ENCODE results near the gene ZNF274. TPM values are rescaled to one million over a fixed set of nuclear protein-coding genes. Genes with fewer than 3 reads are reported as not detected.
"Not testable (repeated sequence)": the region's sequence is repeated elsewhere in the genome, so short reads cannot be mapped to it uniquely, and the experiment has no call there.

ZNF274 gene
- total RNA-seq, 1 donor from 2014 or later = 42.7 TPM

DNA sequence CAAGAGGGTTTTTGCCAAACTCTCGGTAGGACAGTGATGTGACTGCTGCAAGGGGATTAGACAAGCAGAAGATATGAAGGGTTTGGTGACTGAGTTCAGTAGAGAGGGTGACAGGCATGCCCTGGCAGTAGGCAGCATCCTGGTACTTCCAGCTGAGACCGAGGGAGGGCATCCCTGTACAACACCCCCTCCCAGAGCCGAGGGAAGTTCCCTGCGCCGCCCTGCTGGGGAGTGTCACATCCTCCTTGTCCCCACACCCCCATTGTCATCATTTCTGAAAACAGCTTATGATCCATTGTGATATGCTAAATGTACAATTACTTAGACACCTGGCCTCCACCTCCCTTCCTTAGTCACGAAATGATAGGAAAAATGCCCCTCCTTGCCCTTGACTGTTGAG is 60.5 kb downstream of the ZNF274 start:
- H3K27ac Mint-ChIP-seq (ENCODE audit: unreplicated experiment) = no peak overlapping the region
- H3K4me1 Mint-ChIP-seq (ENCODE audit: low read depth, unreplicated experiment) = no peaks in the 10 kb centered on the region
- H3K36me3 Mint-ChIP-seq (ENCODE audit: unreplicated experiment) = peaks cover 49% of the 10 kb centered on the region
- H3K4me3 Mint-ChIP-seq (ENCODE audit: unreplicated experiment) = no peak overlapping the region
- TF ChIP-seq, protein P1, sequence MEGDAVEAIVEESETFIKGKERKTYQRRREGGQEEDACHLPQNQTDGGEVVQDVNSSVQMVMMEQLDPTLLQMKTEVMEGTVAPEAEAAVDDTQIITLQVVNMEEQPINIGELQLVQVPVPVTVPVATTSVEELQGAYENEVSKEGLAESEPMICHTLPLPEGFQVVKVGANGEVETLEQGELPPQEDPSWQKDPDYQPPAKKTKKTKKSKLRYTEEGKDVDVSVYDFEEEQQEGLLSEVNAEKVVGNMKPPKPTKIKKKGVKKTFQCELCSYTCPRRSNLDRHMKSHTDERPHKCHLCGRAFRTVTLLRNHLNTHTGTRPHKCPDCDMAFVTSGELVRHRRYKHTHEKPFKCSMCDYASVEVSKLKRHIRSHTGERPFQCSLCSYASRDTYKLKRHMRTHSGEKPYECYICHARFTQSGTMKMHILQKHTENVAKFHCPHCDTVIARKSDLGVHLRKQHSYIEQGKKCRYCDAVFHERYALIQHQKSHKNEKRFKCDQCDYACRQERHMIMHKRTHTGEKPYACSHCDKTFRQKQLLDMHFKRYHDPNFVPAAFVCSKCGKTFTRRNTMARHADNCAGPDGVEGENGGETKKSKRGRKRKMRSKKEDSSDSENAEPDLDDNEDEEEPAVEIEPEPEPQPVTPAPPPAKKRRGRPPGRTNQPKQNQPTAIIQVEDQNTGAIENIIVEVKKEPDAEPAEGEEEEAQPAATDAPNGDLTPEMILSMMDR (IDR thresholded peaks at IDR 0.05; ENCODE audit: partially characterized antibody, unreplicated experiment) = no peak
- DNase-seq = no peak
- peaks cover 7% of the 10 kb centered on the region for H3K27me3 Mint-ChIP-seq (ENCODE audit: unreplicated experiment)
- H3K9me3 Mint-ChIP-seq (ENCODE audit: unreplicated experiment) = peaks cover 15% of the 10 kb centered on the region

GRCh38 chr19:58248886-58249285 is 66.0 kb downstream of the ZNF274 start:
- H3K36me3 Mint-ChIP-seq (ENCODE audit: unreplicated experiment) = peaks cover 69% of the 10 kb centered on the region
- H3K27me3 Mint-ChIP-seq (ENCODE audit: unreplicated experiment) = peaks cover 5% of the 10 kb centered on the region
- H3K4me3 Mint-ChIP-seq (ENCODE audit: unreplicated experiment) = no peak overlapping the region
- H3K9me3 Mint-ChIP-seq (ENCODE audit: unreplicated experiment) = peaks cover 30% of the 10 kb centered on the region
- no peak overlapping the region for H3K27ac Mint-ChIP-seq (ENCODE audit: unreplicated experiment)
- H3K4me1 Mint-ChIP-seq (ENCODE audit: low read depth, unreplicated experiment) = no peaks in the 10 kb centered on the region
- DNase-seq = no peak
- TF ChIP-seq, protein P1 (IDR thresholded peaks at IDR 0.05; ENCODE audit: partially characterized antibody, unreplicated experiment) = no peak

DNA sequence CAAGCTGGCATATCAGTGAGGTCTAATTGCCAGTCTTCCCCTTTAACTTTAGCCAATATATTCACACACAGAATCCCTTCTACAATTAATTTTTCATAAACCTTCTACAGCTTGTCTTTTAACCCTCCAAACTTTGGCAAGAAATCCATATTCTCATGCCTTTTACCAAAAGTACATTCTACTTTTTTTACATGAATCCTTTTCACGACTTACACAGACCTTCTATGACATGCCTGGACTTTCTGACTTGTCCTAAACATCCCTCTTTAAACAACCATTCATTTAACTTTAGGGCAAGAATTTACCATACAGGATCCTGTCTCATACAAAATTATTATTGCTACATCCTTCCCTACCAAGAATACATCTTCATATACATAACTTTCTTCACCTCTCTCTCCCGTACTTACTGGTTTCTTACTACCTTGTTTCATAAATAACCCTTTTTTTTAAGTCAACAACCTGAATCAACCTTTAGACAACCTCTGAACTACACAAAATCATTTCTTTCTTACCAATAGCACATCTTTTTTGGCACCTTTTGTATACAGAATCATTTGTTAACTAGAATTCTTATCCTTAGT is 69.3 kb downstream of the ZNF274 start:
- TF ChIP-seq, protein P1 (IDR thresholded peaks at IDR 0.05; ENCODE audit: partially characterized antibody, unreplicated experiment) = no peak
- Mint-ChIP-seq H3K36me3 (ENCODE audit: unreplicated experiment) (peaks cover 74% of the 10 kb centered on the region), H3K4me1 (ENCODE audit: low read depth, unreplicated experiment) (no peaks in the 10 kb centered on the region), H3K9me3 (ENCODE audit: unreplicated experiment) (peaks cover 44% of the 10 kb centered on the region), H3K27ac (ENCODE audit: unreplicated experiment) (no peak overlapping the region), H3K27me3 (ENCODE audit: unreplicated experiment) (peaks cover 8% of the 10 kb centered on the region), H3K4me3 (ENCODE audit: unreplicated experiment) (no peak overlapping the region)
- no peak for DNase-seq

GRCh38 chr19:58258259-58258658 is 75.4 kb downstream of the ZNF274 start:
- not testable (repeated sequence) for H3K27ac Mint-ChIP-seq (ENCODE audit: unreplicated experiment); H3K4me3 Mint-ChIP-seq (ENCODE audit: unreplicated experiment); DNase-seq; H3K4me1 Mint-ChIP-seq (ENCODE audit: low read depth, unreplicated experiment)
- Mint-ChIP-seq H3K27me3 (ENCODE audit: unreplicated experiment) (peaks cover 26% of the 10 kb centered on the region), H3K9me3 (ENCODE audit: unreplicated experiment) (peaks cover 70% of the 10 kb centered on the region), H3K36me3 (ENCODE audit: unreplicated experiment) (peaks cover 93% of the 10 kb centered on the region)

DNA sequence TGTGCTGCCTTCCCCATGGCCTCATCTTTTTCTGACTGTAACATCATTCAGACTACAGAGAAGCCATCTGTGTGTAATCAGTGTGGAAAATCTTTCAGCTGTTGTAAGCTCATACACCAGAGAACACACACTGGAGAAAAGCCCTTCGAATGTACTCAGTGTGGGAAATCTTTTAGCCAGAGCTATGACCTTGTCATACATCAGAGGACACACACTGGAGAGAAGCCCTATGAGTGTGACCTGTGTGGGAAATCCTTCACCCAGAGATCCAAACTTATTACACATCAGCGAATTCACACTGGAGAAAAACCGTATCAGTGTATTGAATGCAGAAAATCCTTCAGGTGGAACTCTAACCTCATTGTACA is 78.7 kb downstream of the ZNF274 start:
- peaks cover 80% of the 10 kb centered on the region for H3K9me3 Mint-ChIP-seq (ENCODE audit: unreplicated experiment)
- H3K27me3 Mint-ChIP-seq (ENCODE audit: unreplicated experiment) = peaks cover 24% of the 10 kb centered on the region

More for the DNA sequence above, 78.7 kb downstream of the ZNF274 start:
- Mint-ChIP-seq H3K27ac (ENCODE audit: unreplicated experiment) (no peak overlapping the region), H3K4me3 (ENCODE audit: unreplicated experiment) (no peak overlapping the region), H3K4me1 (ENCODE audit: low read depth, unreplicated experiment) (no peaks in the 10 kb centered on the region), H3K36me3 (ENCODE audit: unreplicated experiment) (peaks cover 75% of the 10 kb centered on the region)
- no peak for DNase-seq
- TF ChIP-seq, protein P1 (IDR thresholded peaks at IDR 0.05; ENCODE audit: partially characterized antibody, unreplicated experiment) = no peak

Measured in glutamatergic neuron (in vitro differentiated cells).